Epidermal melanocyte (primary cell): ENCODE data around the gene SMARCAD1.
"Not testable (repeated sequence)": the region's sequence is repeated elsewhere in the genome, so short reads cannot be mapped to it uniquely, and the experiment has no call there.

Source experiments
- DNase-seq: peaks from one replicate; pipeline ENCODE4 v3.0.0; 2011; ENCODE audit warnings: low spot score; ENCODE audit not compliant: insufficient read length

Gene SMARCAD1

GRCh38 chr4:94290245-94290644 is 82.6 kb downstream of the SMARCAD1 start:
- no peak for DNase-seq

GRCh38 chr4:94293981-94294380 is 86.3 kb downstream of the SMARCAD1 start:
- DNase-seq, result not testable (repeated sequence)

GRCh38 chr4:94295473-94295872 is 87.8 kb downstream of the SMARCAD1 start:
- not testable (repeated sequence) for DNase-seq

- no peak for DNase-seq
These were observed 91.1 kb downstream of the SMARCAD1 start for GRCh38 chr4:94298725-94299252.

- no peak for DNase-seq
These were observed 94.5 kb downstream of the SMARCAD1 start for GRCh38 chr4:94302191-94302590.

- no peak for DNase-seq
These were observed 96.8 kb downstream of the SMARCAD1 start for GRCh38 chr4:94304365-94304971.

- no peak for DNase-seq
These were observed 98.0 kb downstream of the SMARCAD1 start for GRCh38 chr4:94305466-94306225.

GRCh38 chr4:94306713-94307112 is 99.0 kb downstream of the SMARCAD1 start:
- no peak for DNase-seq

GRCh38 chr4:94307231-94307871 is 99.7 kb downstream of the SMARCAD1 start:
- no peak for DNase-seq

GRCh38 chr4:94319927-94320326 is 112.3 kb downstream of the SMARCAD1 start:
- not testable (repeated sequence) for DNase-seq

GRCh38 chr4:94325835-94326234 is 118.2 kb downstream of the SMARCAD1 start:
- DNase-seq, result no peak

GRCh38 chr4:94329933-94330332 is 122.3 kb downstream of the SMARCAD1 start:
- DNase-seq, result no peak

GRCh38 chr4:94332983-94333590 is 125.4 kb downstream of the SMARCAD1 start:
- DNase-seq, result no peak

GRCh38 chr4:94333866-94334265 is 126.2 kb downstream of the SMARCAD1 start:
- DNase-seq, result no peak

- DNase-seq, result no peak
These were observed 126.8 kb downstream of the SMARCAD1 start for GRCh38 chr4:94334476-94334875.

GRCh38 chr4:94334962-94335361 is 127.3 kb downstream of the SMARCAD1 start:
- no peak for DNase-seq

- DNase-seq, result no peak
These were observed 128.6 kb downstream of the SMARCAD1 start for GRCh38 chr4:94336303-94336702.

GRCh38 chr4:94336791-94337190 is 129.1 kb downstream of the SMARCAD1 start:
- not testable (repeated sequence) for DNase-seq

- DNase-seq, result no peak
These were observed 131.2 kb downstream of the SMARCAD1 start for GRCh38 chr4:94338681-94339351.

GRCh38 chr4:94339779-94340178 is 132.1 kb downstream of the SMARCAD1 start:
- DNase-seq, result no peak
